ENCODE measurements around the gene PCDHB8.
"Not testable (repeated sequence)": the region's sequence is repeated elsewhere in the genome, so short reads cannot be mapped to it uniquely, and the experiment has no call there.

GRCh38 chr5:141174291-141175104 lies 3.1 kb upstream of the PCDHB8 start:
- TF ChIP-seq TAF1 (conservative IDR thresholded peaks at IDR 0.05); CTCF (IDR thresholded peaks at IDR 0.05; ENCODE audit: low read depth, low read length, missing input control); YY1 (IDR thresholded peaks at IDR 0.05); JUND (IDR thresholded peaks at IDR 0.05); MAX (IDR thresholded peaks at IDR 0.05); SP1 (IDR thresholded peaks at IDR 0.05); EGR1 (IDR thresholded peaks at IDR 0.05; ENCODE audit: low read depth in 2 of 2); RAD21 (IDR thresholded peaks at IDR 0.05); FOXA2 (IDR thresholded peaks at IDR 0.05); REST (IDR thresholded peaks at IDR 0.05); ZBTB33 (IDR thresholded peaks at IDR 0.05): not testable (repeated sequence)

All from liver (tissue), 3 donors.